HepG2 (cell line): ENCODE data around the gene MOCS2. TPM values are rescaled to one million over a fixed set of nuclear protein-coding genes. Genes with fewer than 3 reads are reported as not detected.

Experiments used
- DNMT3B ChIP-seq: conservative IDR thresholded peaks from 2 replicates; pipeline ENCODE4 v1.6.1; 2016; ENCODE audit warnings: missing biosample characterization, control low read depth
- ERF ChIP-seq: IDR thresholded peaks from 2 replicates; pipeline ENCODE4 v1.6.1; 2018; ENCODE audit warnings: missing biosample characterization, missing genetic modification reagents
- EZH2 ChIP-seq: conservative IDR thresholded peaks from 2 replicates; pipeline ENCODE4 v1.6.1; 2012; ENCODE audit warnings: mild to moderate bottlenecking, low read depth, low read length, moderate library complexity
- HNRNPK ChIP-seq: fragments of 200-400 bp; formaldehyde crosslinking; IDR thresholded peaks from 2 replicates; pipeline ENCODE4 v1.6.1; 2018; ENCODE audit warnings: low read length, low read depth, moderate library complexity, mild to moderate bottlenecking; ENCODE audit not compliant: poor library complexity, severe bottlenecking
- MBD4 ChIP-seq: IDR thresholded peaks from 2 replicates; pipeline ENCODE4 v1.6.1; 2012; ENCODE audit warnings: low read length, inconsistent platforms, borderline replicate concordance
- NCOA5 ChIP-seq: sonication (generic); formaldehyde crosslinking; IDR thresholded peaks from 2 replicates; pipeline ENCODE4 v1.4.0; 2020; ENCODE audit warnings: missing genetic modification reagents
- SMAD3 ChIP-seq: sonication (generic); formaldehyde crosslinking; IDR thresholded peaks from 2 replicates; pipeline ENCODE4 v1.4.0; 2020; ENCODE audit warnings: missing genetic modification reagents
- SMARCE1 ChIP-seq: fragments of 450-650 bp; IDR thresholded peaks from 2 replicates; pipeline ENCODE4 v1.6.1; 2017; ENCODE audit warnings: borderline replicate concordance
- ZNF225 ChIP-seq: sonication (generic); formaldehyde crosslinking; IDR thresholded peaks from 2 replicates; pipeline ENCODE4 v1.4.0; 2020; ENCODE audit warnings: mild to moderate bottlenecking, missing genetic modification reagents
- ZNF383 ChIP-seq: sonication (generic); formaldehyde crosslinking; IDR thresholded peaks from 2 replicates; pipeline ENCODE4 v1.4.0; 2020; ENCODE audit warnings: missing genetic modification reagents, mild to moderate bottlenecking, borderline replicate concordance
- ZNF460 ChIP-seq: sonication (generic); formaldehyde crosslinking; IDR thresholded peaks from 2 replicates; pipeline ENCODE4 v1.5.1; 2020; ENCODE audit warnings: missing genetic modification reagents, mild to moderate bottlenecking, borderline replicate concordance
- ZNF501 ChIP-seq: sonication (generic); formaldehyde crosslinking; IDR thresholded peaks from 2 replicates; pipeline ENCODE4 v1.5.1; 2020; ENCODE audit warnings: mild to moderate bottlenecking, moderate library complexity, missing genetic modification reagents
- ZNF768 ChIP-seq: sonication (generic); formaldehyde crosslinking; IDR thresholded peaks from 2 replicates; pipeline ENCODE4 v1.4.0; 2020; ENCODE audit warnings: missing genetic modification reagents
- ZNF841 ChIP-seq: sonication (generic); formaldehyde crosslinking; IDR thresholded peaks from 2 replicates; pipeline ENCODE4 v1.8.1; 2023; ENCODE audit warnings: missing genetic modification reagents, borderline replicate concordance
- polyA plus RNA-seq, 8 experiments: library from polyadenylated mRNA; depleted of rRNA in 3 of 8; stranded (reverse) in 7 of 8; unstranded in 1 of 8; fragments of >200 nt; fragmentation: Illumina TruSeq in 4 of 8; extraction: Trizol in 4 of 8; gene quantifications; 2 replicates each; pipeline versions ENCODE4 v1.2.1 to v1.2.3, GENCODE V29; 2011 to 2016; ENCODE audit warnings: low read depth in 4 of 8, missing spikeins in 1 of 8, mixed read lengths in 1 of 8; ENCODE audit not compliant: insufficient read depth in 1 of 8
- total RNA-seq, 5 experiments: library from RNA; depleted of rRNA; stranded (reverse); fragments of >200 nt; fragmentation: Illumina TruSeq; extraction: Trizol; gene quantifications; 2 replicates each; pipeline ENCODE4 v1.2.3, GENCODE V29; 2016; ENCODE audit warnings: low read depth in 1 of 5
- TF ChIP-seq, protein P1 (sequence below): sonication (generic); formaldehyde crosslinking; IDR thresholded peaks from 2 replicates; pipeline ENCODE4 v1.8.1; 2023; ENCODE audit warnings: mild to moderate bottlenecking, missing genetic modification reagents
- TF ChIP-seq, protein P2 (sequence below): sonication (generic); formaldehyde crosslinking; IDR thresholded peaks from 2 replicates; pipeline ENCODE4 v1.4.0; 2020; ENCODE audit warnings: mild to moderate bottlenecking, missing genetic modification reagents, borderline replicate concordance
- TF ChIP-seq, protein P3 (sequence below): sonication (generic); formaldehyde crosslinking; IDR thresholded peaks from 2 replicates; pipeline ENCODE4 v1.5.0; 2020; ENCODE audit warnings: mild to moderate bottlenecking, missing genetic modification reagents, moderate library complexity
- TF ChIP-seq, protein P4 (sequence below): sonication (generic); formaldehyde crosslinking; IDR thresholded peaks from 2 replicates; pipeline ENCODE4 v1.4.0; 2020; ENCODE audit warnings: missing genetic modification reagents

Gene MOCS2
- total and polyA plus RNA-seq, 2 of the 13 experiments (the other 11 are each of a cell fraction or from before 2014, with no cell fraction given): 19.2 to 41.9 TPM

DNA sequence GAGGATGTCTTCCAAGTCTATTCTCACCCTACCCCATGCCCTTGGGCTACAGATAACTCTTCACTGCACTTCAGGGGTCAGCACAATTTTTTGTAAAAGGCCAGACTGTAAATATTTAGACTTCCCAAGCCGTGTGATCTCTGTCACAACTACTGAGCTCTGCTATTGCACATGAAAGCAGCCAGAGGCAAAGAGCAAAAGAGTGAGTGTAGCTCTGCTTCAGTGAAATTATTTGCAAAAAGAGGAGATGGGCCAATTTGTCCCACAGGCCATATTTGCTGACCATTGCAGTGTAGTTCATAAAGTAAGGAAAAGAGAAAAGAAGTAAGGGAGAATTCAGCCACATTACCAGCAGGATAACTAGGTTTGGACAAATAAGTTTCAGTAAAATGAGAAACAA is 7.0 kb upstream of the MOCS2 start (continued):
- TF ChIP-seq, protein P1, sequence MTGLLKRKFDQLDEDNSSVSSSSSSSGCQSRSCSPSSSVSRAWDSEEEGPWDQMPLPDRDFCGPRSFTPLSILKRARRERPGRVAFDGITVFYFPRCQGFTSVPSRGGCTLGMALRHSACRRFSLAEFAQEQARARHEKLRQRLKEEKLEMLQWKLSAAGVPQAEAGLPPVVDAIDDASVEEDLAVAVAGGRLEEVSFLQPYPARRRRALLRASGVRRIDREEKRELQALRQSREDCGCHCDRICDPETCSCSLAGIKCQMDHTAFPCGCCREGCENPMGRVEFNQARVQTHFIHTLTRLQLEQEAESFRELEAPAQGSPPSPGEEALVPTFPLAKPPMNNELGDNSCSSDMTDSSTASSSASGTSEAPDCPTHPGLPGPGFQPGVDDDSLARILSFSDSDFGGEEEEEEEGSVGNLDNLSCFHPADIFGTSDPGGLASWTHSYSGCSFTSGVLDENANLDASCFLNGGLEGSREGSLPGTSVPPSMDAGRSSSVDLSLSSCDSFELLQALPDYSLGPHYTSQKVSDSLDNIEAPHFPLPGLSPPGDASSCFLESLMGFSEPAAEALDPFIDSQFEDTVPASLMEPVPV (CRISPR knock-in tag): no peak
- TF ChIP-seq ZNF841 (CRISPR knock-in tag): no peak
- TF ChIP-seq ZNF768 (CRISPR knock-in tag): no peak
- no peak for TF ChIP-seq HNRNPK
- TF ChIP-seq ZNF225: no peak
- no peak for TF ChIP-seq ZNF383 (CRISPR knock-in tag)
- no peak for TF ChIP-seq SMARCE1
- TF ChIP-seq, protein P2, sequence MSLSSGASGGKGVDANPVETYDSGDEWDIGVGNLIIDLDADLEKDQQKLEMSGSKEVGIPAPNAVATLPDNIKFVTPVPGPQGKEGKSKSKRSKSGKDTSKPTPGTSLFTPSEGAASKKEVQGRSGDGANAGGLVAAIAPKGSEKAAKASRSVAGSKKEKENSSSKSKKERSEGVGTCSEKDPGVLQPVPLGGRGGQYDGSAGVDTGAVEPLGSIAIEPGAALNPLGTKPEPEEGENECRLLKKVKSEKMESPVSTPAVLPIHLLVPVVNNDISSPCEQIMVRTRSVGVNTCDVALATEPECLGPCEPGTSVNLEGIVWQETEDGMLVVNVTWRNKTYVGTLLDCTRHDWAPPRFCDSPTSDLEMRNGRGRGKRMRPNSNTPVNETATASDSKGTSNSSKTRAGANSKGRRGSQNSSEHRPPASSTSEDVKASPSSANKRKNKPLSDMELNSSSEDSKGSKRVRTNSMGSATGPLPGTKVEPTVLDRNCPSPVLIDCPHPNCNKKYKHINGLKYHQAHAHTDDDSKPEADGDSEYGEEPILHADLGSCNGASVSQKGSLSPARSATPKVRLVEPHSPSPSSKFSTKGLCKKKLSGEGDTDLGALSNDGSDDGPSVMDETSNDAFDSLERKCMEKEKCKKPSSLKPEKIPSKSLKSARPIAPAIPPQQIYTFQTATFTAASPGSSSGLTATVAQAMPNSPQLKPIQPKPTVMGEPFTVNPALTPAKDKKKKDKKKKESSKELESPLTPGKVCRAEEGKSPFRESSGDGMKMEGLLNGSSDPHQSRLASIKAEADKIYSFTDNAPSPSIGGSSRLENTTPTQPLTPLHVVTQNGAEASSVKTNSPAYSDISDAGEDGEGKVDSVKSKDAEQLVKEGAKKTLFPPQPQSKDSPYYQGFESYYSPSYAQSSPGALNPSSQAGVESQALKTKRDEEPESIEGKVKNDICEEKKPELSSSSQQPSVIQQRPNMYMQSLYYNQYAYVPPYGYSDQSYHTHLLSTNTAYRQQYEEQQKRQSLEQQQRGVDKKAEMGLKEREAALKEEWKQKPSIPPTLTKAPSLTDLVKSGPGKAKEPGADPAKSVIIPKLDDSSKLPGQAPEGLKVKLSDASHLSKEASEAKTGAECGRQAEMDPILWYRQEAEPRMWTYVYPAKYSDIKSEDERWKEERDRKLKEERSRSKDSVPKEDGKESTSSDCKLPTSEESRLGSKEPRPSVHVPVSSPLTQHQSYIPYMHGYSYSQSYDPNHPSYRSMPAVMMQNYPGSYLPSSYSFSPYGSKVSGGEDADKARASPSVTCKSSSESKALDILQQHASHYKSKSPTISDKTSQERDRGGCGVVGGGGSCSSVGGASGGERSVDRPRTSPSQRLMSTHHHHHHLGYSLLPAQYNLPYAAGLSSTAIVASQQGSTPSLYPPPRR (CRISPR knock-in tag): no peak
- TF ChIP-seq, protein P3, sequence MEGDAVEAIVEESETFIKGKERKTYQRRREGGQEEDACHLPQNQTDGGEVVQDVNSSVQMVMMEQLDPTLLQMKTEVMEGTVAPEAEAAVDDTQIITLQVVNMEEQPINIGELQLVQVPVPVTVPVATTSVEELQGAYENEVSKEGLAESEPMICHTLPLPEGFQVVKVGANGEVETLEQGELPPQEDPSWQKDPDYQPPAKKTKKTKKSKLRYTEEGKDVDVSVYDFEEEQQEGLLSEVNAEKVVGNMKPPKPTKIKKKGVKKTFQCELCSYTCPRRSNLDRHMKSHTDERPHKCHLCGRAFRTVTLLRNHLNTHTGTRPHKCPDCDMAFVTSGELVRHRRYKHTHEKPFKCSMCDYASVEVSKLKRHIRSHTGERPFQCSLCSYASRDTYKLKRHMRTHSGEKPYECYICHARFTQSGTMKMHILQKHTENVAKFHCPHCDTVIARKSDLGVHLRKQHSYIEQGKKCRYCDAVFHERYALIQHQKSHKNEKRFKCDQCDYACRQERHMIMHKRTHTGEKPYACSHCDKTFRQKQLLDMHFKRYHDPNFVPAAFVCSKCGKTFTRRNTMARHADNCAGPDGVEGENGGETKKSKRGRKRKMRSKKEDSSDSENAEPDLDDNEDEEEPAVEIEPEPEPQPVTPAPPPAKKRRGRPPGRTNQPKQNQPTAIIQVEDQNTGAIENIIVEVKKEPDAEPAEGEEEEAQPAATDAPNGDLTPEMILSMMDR (CRISPR knock-in tag): no peak
- no peak for TF ChIP-seq ZNF460 (CRISPR knock-in tag)
- TF ChIP-seq ERF (CRISPR knock-in tag): no peak
- no peak for TF ChIP-seq SMAD3 (CRISPR knock-in tag)
- TF ChIP-seq, protein P4, sequence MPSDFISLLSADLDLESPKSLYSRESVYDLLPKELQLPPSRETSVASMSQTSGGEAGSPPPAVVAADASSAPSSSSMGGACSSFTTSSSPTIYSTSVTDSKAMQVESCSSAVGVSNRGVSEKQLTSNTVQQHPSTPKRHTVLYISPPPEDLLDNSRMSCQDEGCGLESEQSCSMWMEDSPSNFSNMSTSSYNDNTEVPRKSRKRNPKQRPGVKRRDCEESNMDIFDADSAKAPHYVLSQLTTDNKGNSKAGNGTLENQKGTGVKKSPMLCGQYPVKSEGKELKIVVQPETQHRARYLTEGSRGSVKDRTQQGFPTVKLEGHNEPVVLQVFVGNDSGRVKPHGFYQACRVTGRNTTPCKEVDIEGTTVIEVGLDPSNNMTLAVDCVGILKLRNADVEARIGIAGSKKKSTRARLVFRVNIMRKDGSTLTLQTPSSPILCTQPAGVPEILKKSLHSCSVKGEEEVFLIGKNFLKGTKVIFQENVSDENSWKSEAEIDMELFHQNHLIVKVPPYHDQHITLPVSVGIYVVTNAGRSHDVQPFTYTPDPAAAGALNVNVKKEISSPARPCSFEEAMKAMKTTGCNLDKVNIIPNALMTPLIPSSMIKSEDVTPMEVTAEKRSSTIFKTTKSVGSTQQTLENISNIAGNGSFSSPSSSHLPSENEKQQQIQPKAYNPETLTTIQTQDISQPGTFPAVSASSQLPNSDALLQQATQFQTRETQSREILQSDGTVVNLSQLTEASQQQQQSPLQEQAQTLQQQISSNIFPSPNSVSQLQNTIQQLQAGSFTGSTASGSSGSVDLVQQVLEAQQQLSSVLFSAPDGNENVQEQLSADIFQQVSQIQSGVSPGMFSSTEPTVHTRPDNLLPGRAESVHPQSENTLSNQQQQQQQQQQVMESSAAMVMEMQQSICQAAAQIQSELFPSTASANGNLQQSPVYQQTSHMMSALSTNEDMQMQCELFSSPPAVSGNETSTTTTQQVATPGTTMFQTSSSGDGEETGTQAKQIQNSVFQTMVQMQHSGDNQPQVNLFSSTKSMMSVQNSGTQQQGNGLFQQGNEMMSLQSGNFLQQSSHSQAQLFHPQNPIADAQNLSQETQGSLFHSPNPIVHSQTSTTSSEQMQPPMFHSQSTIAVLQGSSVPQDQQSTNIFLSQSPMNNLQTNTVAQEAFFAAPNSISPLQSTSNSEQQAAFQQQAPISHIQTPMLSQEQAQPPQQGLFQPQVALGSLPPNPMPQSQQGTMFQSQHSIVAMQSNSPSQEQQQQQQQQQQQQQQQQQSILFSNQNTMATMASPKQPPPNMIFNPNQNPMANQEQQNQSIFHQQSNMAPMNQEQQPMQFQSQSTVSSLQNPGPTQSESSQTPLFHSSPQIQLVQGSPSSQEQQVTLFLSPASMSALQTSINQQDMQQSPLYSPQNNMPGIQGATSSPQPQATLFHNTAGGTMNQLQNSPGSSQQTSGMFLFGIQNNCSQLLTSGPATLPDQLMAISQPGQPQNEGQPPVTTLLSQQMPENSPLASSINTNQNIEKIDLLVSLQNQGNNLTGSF (CRISPR knock-in tag): no peak
- no peak for TF ChIP-seq EZH2
- no peak for TF ChIP-seq NCOA5 (CRISPR knock-in tag)
- TF ChIP-seq MBD4: no peak
- no peak for TF ChIP-seq DNMT3B (CRISPR knock-in tag)
- 0 out of 2 replicates have a peak, but pooled peaks have one; percentile 20 for TF ChIP-seq ZNF501 (CRISPR knock-in tag)
